ENCODE measurements around the gene PKN3.
"Not testable (repeated sequence)": the region's sequence is repeated elsewhere in the genome, so short reads cannot be mapped to it uniquely, and the experiment has no call there.

Gene PKN3

DNA sequence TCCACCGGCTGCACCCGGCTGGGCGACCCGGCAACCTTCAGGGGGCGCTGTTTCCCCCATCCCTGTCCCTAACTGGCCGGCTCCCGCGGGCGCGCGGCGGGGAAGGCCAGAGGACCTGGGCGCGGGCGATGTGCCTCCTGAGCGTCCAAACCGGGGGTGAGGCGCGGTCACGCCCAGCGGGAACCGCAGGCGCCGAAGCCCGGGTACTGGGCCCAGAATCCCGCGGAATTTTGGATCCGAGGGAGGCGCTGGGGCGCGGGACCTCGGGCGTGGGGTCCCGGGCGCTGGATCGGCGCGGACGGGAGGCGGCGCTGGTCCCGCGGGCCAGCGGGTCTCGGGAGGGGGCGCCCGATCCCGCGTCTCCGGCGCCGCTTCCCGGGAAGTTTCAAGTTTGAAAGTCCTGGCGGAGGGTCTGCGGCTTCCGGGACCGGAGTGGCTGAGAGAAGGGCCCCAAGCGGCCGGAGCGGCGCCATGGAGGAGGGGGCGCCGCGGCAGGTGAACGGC is at the start of gene PKN3:
Gene PKN3, plus strand, starts transcription at position 59 of the 504 bp plus-strand sequence. Its CDS starts 413 bp downstream, at position 472.
- peak; percentile 93 for DNase-seq

DNA sequence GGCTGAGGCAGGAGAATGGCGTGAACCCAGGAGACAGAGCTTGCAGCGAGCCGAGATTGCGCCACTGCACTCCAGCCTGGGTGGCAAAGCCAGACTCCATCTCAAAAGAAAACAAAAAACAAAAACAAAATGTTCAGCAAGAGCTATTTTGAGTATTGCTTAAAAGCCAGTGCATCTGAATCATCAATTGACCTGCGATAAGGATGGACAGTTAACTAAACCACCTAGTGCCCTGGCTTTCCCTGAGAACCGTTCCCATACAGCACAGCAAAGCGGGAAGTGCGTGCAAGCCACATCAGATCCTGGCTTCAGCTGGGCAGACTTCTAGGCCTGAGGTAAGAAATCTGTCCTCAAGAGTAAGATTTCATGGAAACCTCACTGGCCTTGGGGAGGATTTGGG is 48.4 kb upstream of the PKN3 start:
- DNase-seq = no peak

DNA sequence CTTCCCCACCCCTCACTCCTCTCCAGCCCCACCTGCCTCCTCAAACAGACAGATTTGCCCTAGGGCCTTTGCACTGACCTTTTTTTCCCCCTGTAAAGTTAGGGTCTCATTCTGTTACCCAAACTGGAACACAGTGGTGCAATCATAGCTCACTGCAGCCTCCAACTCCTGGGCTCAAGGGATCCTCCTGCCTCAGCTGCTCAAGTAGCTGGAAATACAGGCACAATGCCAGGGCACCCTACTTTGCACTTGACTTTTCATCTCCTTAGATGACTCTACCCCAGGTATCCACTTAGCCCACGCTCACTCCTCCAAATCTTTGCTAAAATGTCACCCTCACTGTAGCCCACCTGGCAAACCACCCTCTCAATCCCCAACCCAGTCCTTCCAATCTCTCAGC is 47.8 kb upstream of the PKN3 start:
- no peak for DNase-seq

DNA sequence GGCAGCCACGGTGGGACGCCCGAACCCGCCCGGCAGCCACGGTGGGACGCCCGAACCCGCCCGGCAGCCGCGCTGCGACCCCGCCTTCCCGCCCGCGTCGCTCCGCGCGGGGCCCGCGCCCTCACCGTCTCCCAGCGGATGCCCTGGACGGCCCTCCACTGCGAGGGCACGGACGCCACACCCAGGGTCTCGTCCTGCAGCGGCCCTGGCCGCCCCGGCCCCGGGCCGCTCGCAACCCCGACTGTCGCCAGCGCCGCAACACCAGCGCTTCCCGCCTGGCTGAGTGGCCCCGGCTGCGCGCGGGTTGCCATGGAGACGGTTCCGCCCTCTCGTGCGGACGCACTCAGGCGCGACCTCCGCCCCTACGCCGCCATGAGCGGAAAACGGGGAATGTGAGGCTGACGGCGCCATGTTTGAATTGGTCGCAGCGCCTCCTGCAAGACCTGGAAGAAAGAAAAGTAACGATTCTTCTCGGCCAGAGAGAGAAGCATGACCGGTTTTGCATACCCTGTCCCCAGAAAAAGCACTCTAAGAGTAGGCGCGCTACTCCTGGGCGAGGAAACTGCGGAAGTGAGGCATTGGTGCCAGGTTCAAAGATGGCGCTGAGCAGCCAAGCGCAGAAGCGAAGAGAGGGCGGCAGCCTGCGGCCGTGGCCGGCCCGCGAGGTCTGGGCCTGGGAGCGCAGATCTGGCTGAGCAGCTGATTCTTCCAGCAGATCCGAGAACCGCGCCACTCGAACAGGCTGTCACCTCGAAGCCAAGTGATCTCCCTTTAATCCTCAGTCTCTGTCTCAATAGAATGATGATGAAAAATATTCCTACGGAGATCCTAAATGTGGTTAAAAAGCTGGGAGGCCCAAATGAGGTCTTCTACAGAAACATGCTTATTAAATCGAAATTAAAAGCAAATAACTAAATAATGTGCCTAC is 45.6 kb upstream of the PKN3 start, which contains the start of gene DYNC2I2:
Gene DYNC2I2, minus strand, starts transcription at position 432 of the 928 bp plus-strand sequence. Its CDS starts 121 bp downstream, at position 311.
- DNase-seq = peak; percentile 93

- DNase-seq = no peak
These were observed 45.0 kb upstream of the PKN3 start for GRCh38 chr9:128657344-128657704.

DNA sequence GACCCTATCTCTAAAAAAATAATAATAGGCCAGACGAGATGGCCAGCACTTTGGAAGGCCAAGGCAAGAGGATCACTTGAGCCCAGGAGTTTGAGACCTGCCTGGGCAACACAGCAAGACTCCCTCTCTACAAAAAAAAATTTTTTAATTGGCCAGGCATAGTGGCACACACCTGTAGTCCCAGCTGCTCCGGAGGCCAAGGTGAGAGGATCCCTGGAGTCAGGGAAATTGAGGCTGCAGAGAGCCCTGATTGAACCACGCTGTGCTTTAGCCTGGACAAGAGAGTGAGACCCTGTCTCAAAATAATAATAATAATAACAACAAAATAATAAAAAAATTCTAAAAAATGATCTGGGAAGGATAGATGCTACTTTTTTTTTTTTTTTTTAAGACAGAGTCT is 44.5 kb upstream of the PKN3 start:
- no peak for DNase-seq

DNA sequence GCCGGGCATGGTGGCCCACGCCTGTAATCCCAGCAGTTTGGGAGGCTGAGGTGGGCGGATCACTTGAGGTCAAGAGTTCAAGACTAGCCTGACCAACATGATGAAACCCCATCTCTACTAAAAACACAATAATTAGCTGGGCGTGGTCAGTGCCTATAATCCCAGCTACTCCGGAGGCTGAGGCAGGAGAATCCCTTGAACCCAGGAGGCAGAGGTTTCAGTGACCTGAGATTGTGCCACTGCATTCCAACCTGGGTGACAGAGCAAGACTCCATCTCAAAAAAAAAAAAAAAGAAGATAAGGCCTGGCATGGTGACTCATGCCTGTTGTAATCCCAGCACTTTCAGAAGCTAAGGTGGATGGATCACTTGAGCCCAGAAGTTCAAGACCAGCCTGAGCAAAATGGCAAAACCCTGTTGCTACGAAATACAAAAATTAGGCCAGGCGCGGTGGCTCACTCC is 35.8 kb upstream of the PKN3 start:
- not testable (repeated sequence) for DNase-seq

DNA sequence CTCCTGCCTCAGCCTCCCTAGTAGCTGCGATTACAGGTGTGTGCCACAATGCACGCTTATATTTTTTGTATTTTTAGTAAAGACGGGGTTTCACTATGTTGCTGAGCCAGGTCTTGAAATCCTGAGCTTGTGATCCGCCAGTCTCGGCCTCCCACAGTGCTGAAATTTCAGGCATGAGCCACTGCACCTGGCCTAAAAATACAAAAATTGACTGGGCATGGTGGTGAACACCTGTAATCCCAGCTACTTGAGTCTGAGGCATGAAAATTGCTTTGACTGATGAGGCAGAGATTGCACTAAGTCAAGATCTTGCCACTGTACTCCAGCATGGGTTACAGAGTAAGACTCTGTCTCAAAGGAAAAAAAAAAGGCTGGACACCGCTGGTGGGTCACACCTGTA is 32.5 kb upstream of the PKN3 start:
- no peak for DNase-seq

- DNase-seq = no peak
These were observed 26.9 kb upstream of the PKN3 start for GRCh38 chr9:128675382-128675781.

DNA sequence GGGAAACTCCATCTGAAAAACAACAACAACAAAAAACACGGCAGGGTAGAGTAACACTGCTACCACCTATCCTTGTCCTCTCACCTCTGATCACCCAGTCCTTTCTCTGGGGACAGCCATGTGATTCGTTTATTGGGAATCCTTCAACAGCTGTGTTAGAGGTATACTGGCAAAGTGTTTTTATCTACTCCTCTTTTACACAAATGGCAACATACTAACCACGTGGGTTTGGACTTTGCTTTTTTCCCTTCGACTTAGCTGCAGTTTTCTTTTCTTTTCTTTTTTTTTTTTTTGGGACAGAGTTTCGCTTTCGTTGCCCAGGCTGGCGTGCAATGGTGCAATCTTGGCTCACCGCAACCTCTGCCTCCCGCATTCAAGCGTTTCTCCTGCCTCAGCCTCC is 24.5 kb upstream of the PKN3 start:
- DNase-seq = no peak

DNA sequence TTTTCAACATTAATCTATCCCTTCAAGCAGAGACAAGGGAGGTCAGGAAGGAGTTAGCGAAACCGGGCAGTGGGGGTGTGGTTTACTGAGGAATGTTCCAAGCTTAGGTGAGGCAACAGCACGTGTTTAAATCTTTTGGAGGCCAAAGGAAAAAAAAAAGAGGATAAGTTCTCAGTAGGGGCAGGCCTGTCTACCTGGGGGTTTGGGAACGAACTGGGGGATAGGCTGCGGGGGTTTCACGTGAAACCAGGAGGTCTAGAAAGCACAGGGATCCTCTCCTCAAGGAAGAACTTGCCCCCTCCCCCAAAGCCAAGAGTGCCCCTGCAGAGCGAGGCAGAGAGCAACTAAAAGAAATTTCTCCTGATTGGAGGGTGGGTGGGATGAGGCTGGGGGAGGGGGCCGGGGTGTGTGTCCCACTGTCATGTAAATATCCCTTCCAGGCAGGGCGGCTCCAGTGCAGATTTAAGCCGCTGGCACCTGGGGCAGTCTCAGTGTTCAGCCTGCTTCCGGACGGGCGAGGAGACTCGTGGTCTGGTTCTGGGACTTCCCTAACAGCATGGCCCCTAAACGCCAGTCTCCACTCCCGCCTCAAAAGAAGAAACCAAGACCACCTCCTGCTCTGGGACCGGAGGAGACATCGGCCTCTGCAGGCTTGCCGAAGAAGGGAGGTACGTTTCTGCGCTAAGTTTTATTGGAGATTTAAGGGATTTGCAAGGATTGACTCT is 18.8 kb upstream of the PKN3 start:
- peak; percentile 85 for DNase-seq

- DNase-seq = peak; percentile 58
These were observed 18.3 kb upstream of the PKN3 start for GRCh38 chr9:128684065-128684324.

- DNase-seq = peak; percentile 87
These were observed 17.7 kb upstream of the PKN3 start for GRCh38 chr9:128684325-128685199.

DNA sequence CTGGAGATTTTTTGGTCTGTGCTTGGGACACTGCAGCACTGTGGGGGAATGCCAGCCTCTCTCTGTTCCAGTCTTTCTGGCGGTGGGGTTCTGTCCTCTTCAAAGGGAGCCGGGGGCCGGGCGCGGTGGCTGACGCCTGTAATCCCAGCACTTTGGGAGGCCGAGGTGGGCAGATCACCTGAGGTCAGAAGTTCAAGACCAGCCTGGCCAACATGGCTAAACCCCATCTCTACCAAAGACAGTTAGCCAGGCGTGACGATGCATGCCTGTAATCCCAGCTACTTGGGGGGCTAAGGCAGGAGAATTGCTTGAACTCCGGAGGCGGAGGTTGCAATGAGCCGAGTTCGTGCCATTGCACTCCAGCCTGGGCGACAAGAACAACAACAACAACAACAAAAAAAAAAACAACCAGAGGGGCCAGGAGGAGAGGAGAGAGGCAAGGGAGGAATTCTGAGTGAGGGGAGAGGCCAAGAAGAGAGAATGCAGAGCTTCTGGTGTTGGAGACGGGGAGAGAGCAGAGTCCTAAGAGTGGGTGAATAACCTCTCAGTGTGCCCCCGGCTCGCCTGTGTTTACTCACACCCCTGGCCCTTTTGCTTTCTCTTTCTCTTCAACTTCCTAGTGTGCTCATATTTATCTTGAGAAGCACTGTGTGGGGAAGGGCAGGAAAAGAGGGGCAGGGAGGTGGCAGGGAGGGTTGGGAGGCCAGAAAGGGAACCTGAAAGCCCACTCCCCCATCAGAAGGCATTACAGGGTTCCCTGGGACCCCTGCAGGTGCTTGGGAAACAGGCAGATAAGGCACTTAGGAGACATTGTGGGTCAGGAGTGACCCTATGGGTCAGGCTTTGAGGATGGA is 16.4 kb upstream of the PKN3 start:
- no peak for DNase-seq

DNA sequence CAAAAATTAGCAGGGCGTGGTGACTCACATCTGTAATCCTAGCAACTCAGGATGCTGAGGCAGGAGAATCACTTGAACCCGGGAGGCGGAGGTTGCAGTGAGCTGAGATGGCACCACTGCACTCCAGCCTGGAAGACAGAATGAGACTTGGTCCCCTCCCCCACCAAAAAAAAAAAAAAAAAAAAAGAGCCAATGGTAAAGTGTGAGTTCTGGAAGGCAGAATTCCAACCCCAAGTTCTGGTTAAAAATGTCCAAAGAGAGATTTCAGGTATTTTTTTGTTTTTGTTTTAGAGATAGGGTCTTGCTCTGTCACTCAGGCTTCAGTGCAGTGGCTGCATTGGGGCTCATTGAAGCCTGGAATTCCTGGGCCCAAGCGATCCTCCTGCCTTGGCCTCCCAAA is 14.8 kb upstream of the PKN3 start:
- no peak for DNase-seq

GRCh38 chr9:128688501-128689292 is 13.6 kb upstream of the PKN3 start, which contains the start of gene SET:
Gene SET, plus strand, starts transcription at chr9:128689222. Its CDS starts 361 bp downstream, at chr9:128689583.
- peak; percentile 96 for DNase-seq

- peak; percentile 66 for DNase-seq
These were observed 13.0 kb upstream of the PKN3 start for GRCh38 chr9:128689293-128689774.

DNA sequence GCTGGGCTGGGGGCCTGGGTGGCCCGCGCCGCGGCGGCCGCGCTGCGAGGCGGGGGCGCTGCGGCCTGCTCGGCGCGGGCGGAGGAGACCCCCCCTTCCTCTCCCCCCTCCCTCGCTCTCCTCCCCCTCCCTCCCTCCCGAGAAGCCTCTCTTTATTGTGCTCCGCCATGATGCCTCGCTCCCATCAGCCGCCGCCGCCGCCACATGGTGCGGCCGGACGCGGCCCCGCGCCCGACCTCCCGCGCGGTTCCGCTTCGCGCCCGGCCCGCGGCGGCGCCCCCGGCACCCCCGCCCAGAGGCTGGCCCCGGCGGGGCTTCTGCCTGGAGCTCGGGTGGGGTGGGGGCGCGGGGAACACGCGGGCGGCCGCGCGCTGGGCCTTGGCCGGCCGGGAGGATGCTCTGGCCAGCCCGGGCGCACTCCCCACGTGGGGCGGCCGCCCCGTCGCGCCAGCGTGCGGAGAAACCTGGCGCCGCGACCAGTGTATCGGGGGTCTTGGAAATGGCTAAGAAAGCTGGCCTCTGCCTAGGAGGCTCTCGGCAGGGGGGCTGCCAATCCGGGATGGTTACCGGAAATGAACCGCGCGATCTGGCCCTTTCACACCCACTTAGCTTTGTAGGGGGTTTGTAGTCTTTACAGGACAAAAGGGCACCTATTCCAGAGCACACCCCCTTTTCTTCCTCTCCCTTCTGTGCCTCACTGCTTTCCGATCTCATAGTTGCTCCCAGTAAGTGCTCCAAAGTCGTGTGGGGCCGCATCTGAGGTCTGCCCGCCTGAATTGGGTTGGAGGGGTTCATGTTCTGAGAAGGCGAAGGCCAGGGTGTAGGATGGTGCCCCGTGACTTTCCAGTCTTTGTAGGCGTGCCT is 12.3 kb upstream of the PKN3 start:
- DNase-seq = peak; percentile 60

GRCh38 chr9:128690684-128691034 is 11.6 kb upstream of the PKN3 start:
- DNase-seq = no peak

DNA sequence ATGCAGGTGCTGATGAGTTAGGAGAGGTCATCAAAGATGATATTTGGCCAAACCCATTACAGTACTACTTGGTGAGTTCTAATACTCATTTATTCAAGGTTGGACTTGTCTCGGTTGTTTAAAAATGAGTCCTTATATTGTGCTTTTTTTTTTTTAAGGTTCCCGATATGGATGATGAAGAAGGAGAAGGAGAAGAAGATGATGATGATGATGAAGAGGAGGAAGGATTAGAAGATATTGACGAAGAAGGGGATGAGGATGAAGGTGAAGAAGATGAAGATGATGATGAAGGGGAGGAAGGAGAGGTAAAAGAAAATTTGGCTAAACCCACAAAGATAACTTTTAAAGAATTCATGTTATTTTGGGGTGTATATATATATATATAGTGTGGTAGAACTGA is 8.6 kb upstream of the PKN3 start:
- not testable (repeated sequence) for DNase-seq
